ENCODE results near the gene MAP3K13.
"Not testable (repeated sequence)": the region's sequence is repeated elsewhere in the genome, so short reads cannot be mapped to it uniquely, and the experiment has no call there.

Gene MAP3K13

GRCh38 chr3:185442031-185442430, 79.1 kb downstream of the MAP3K13 start:
- no peak for DNase-seq (ENCODE audit: low read depth)
- TF ChIP-seq, protein P1, sequence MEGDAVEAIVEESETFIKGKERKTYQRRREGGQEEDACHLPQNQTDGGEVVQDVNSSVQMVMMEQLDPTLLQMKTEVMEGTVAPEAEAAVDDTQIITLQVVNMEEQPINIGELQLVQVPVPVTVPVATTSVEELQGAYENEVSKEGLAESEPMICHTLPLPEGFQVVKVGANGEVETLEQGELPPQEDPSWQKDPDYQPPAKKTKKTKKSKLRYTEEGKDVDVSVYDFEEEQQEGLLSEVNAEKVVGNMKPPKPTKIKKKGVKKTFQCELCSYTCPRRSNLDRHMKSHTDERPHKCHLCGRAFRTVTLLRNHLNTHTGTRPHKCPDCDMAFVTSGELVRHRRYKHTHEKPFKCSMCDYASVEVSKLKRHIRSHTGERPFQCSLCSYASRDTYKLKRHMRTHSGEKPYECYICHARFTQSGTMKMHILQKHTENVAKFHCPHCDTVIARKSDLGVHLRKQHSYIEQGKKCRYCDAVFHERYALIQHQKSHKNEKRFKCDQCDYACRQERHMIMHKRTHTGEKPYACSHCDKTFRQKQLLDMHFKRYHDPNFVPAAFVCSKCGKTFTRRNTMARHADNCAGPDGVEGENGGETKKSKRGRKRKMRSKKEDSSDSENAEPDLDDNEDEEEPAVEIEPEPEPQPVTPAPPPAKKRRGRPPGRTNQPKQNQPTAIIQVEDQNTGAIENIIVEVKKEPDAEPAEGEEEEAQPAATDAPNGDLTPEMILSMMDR (conservative IDR thresholded peaks at IDR 0.05; ENCODE audit: low read depth, low read length): no peak
- no peak overlapping the region for H3K4me3 ChIP-seq (ENCODE audit: low read depth, low read length)

DNA sequence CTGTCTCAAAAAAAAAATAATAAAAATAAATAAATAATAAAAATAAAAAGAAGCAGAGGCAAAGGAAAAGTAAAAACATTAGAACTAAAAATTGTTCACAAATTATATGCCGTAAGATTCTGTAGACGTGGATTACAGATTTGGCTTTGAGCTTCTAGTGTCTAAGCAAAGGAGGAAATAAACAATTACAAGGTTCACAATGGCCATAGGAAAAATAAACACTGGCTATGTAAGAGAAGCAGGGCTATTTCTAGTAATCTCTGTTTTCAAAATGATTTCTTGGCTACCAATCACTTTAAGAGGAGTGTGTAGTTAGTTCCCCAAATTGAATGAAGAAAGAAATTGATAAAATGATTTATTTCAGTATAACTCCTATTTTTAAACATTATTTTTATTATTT, 81.4 kb downstream of the MAP3K13 start:
- H3K4me3 ChIP-seq (ENCODE audit: low read depth, low read length): no peak overlapping the region
- TF ChIP-seq, protein P1 (conservative IDR thresholded peaks at IDR 0.05; ENCODE audit: low read depth, low read length): no peak
- no peak for DNase-seq (ENCODE audit: low read depth)

DNA sequence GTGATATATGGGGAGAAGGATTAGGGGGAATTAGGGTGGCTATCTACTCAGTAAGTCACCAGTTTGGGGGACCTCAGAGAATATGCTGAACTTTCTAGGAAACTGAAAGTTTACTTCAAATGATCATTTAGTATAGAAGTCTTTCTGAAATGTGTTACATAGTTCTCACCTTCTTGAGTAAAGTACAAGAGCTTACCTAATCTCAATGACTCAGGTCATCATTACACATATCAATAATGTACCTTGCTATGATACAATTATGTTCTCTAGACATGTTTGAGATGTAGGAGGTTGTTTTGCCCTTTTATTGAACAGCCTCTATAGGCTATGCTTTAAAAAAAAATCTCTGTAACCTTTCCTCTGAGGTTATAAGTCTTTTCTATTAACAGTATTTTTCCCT, 85.2 kb downstream of the MAP3K13 start:
- DNase-seq (ENCODE audit: low read depth): no peak
- TF ChIP-seq, protein P1 (conservative IDR thresholded peaks at IDR 0.05; ENCODE audit: low read depth, low read length): no peak
- H3K4me3 ChIP-seq (ENCODE audit: low read depth, low read length): no peak overlapping the region

DNA sequence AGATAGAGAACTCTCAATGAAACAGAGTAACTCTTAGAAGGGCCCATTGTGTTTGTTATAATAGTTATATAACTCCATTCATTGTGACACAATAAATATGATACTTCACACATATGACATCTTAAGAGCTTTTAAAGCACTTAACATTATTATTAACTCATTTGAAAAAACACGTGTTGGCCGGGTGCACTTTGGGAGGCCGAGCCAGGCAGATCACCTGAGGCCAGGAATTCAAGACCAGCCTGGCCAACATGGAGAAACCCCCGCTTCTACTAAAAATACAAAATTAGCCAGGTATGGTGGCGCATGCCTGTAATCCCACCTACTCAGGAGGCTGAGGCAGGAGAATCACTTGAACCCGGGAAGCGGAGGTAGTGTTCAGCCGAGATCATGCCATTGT, 88.5 kb downstream of the MAP3K13 start:
- not testable (repeated sequence) for DNase-seq (ENCODE audit: low read depth); H3K4me3 ChIP-seq (ENCODE audit: low read depth, low read length)

DNA sequence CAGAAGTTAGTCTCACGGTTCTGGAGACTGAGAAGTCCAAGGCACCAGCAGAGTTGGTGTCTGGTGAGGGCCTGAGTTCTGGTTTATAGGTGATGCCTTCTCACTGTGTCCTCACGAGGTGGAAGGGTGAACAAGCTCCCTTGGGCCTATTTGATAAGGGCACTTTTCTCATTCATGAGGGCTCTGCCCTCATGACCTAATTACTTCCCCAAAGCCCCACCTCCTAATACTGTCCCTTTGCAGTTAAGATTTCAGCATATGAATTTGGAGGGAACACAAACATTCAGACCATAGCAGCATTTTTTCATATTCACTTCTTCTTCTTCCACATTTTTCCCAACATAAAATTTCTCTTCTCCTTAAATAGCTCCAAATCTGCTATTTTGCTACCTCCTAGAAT, 94.4 kb downstream of the MAP3K13 start:
- H3K4me3 ChIP-seq (ENCODE audit: low read depth, low read length): no peak overlapping the region
- DNase-seq (ENCODE audit: low read depth): no peak
- TF ChIP-seq, protein P1 (conservative IDR thresholded peaks at IDR 0.05; ENCODE audit: low read depth, low read length): no peak

DNA sequence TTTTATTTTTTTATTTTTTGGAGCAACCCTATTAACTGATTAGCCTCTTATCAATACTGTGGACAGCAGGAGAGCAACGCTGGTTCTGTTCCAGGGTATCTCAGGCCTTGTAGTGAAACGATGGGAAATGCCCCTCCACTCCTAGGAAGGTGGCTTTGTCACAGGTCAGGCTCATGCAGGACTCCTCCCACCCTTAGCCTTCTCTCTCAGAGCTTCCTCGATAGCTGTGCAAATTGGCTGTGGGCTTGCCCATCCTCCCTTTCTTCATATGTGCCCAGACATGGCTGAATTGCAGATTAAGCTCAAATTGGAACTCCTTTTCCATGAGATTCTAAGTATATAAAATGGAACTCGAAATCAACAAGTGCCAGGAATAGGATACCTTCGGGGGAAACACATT, 97.4 kb downstream of the MAP3K13 start:
- no peak overlapping the region for H3K4me3 ChIP-seq (ENCODE audit: low read depth, low read length)
- TF ChIP-seq, protein P1 (conservative IDR thresholded peaks at IDR 0.05; ENCODE audit: low read depth, low read length): no peak
- no peak for DNase-seq (ENCODE audit: low read depth)

- peak; percentile 62 for DNase-seq (ENCODE audit: low read depth)
- TF ChIP-seq, protein P1 (conservative IDR thresholded peaks at IDR 0.05; ENCODE audit: low read depth, low read length): peak; percentile 58
- no peak overlapping the region for H3K4me3 ChIP-seq (ENCODE audit: low read depth, low read length)
Observed at GRCh38 chr3:185460719-185461350, 97.9 kb downstream of the MAP3K13 start.

Measured in choroid plexus epithelial cell (primary cell).